HG02798 (cell line): ENCODE data around the gene ZBTB39.
"Not testable (repeated sequence)": the region's sequence is repeated elsewhere in the genome, so short reads cannot be mapped to it uniquely, and the experiment has no call there.

Experiments used
- ATAC-seq: cut with Tn5 transposase; IDR thresholded peaks from one replicate; pipeline ENCODE4 v1.9.1; 2021; ENCODE audit warnings: mild to moderate bottlenecking; ENCODE audit not compliant: unreplicated experiment, poor library complexity

ZBTB39 gene

DNA sequence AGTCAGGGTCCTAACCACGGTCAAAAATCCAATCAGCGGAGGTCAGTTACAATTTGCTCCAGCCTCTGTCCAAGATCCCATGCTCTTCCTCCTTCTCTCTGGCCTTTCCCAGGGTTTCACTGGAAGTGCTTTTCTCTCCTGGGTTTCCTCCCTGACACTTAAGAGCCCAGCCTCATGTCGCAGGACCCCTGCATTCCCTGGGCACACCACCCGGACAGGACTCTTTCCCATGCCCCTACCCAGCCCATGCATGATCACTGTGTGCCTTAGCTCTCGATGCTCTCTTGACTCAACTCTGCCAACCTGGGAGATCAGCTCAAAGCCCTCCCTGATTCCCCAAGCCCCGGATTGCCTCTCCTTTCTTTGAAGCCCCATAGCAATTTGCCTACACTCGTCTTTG is 25.4 kb upstream of the ZBTB39 start:
- ATAC-seq, result peak; percentile 14

DNA sequence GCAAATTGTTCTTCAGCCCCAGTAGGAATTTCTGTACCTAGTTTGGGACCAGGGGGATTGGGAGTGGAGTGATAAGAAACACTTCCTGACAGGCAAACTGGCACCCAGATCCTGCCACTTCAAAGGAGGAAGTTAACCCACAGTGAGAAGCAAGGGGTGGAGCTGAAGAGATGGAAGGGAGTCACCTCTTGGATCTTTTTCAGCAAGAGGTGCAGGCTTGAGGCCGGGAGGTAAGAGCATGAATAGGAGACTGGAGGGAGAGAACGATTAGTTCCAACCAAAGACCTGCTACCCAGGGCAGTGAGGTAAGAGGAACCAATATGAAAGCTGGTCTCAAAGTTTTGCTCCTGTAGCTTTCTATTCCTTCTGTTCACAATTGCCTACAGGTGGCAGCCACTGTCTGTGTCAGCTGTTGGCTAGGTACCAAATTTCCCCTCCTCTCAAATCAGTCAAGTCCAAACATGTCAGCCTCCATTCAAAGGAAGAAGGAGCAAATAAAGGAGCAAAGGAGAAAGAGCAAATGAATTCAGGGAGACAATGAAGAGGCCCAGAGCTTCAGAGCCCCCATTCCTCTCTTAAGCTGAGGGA is 24.9 kb upstream of the ZBTB39 start:
- peak; percentile 58 for ATAC-seq

DNA sequence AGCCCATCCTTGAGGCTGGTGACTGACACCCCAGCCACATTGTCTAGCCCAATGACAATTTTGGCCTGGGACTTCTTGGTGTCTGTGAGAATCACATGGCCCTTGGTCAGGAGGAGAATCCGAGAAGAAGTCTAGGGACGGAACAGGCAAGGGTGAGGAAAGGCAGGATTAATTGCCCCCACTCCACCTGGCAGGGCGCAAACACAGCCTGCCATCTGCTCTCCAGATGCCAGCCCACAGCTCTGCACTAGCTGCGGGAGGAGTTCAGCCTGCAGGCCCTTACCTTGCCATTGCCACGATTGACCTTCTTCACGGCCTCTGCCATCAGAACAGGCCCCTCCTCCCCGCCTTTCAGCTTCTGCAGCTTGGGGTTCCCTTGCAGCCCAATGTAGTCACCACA is 23.1 kb upstream of the ZBTB39 start:
- ATAC-seq, result no peak

- no peak for ATAC-seq
Measured at GRCh38 chr12:57027805-57028153, 21.4 kb upstream of the ZBTB39 start.

GRCh38 chr12:57027011-57027804 is 20.9 kb upstream of the ZBTB39 start:
- no peak for ATAC-seq

DNA sequence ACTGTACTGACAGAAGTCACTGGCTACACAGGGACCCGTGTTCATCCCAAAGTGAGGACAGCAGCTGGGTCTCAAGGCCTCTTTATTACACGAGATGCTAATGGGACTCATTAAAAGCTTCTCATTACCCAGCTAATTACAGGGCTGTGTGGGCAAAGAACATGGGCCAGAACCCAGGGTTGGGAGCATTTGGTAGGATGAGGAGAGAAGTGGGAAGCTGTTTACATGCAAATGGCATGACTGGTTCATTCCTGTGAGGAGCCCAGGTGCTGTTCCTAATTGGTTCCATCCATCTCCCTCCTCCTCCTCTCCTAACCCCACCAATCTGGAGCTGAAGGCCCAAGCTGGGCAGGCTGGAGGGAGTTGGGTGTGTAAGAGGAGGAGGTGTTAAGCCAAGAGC is 18.9 kb upstream of the ZBTB39 start:
- no peak for ATAC-seq

DNA sequence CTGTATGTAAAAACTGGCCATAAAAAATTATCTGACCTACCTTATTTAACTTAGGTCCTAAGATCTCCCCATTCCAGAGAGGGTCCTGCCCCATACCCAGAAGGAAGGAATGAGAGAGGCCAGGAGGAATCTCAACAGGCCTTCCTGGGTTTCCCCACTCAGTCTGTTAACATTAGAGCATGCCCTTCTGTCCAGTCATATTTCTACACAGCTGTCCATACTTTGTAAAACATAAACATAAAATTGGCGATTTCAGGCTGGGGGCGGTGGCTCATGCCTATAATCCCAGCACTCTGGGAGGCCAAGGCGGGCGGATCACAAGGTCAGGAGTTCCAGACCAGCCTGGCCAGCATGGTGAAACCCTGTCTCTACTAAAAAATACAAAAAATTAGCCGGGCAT is 16.0 kb upstream of the ZBTB39 start:
- ATAC-seq, result not testable (repeated sequence)

- ATAC-seq, result no peak
Measured at GRCh38 chr12:57019983-57020719, 13.8 kb upstream of the ZBTB39 start.

DNA sequence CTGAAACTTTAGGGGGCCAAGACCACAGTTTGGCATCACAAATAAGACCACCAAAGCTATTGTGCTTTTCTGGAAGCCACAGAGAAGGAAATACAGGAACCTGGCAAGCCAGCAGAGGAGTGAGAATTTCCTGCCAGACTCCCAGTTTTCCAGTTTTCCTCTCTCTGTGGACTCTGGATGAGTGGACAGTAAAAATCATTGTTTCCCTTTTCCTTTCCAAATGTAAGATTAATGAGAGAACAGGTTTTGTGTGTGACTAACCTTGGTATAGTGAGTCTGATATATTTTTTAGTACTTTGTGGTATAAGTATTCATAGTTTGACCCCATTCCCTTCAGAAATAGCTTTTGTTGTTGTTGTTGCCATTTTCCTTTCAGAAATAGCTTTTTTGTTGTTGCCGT is 12.6 kb upstream of the ZBTB39 start:
- ATAC-seq, result no peak

DNA sequence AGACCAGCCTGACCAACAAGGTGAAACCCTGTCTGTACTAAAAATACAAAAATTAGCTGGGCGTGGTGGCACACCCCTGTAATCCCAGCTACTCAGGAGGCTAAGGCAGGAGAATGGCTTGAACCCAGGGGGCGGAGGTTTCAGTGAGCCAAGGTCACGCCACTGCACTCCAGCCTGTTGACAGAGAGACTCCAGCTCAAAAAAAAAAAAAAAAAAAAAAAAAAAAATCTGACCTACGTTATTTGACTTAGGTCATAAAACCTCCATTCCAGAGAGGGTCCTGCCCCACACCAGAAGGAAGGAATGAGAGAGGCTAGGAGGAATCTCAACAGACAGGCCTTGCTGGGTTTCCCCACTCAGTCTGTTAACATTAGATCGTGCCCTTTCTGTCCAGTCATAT is 12.0 kb upstream of the ZBTB39 start:
- not testable (repeated sequence) for ATAC-seq

DNA sequence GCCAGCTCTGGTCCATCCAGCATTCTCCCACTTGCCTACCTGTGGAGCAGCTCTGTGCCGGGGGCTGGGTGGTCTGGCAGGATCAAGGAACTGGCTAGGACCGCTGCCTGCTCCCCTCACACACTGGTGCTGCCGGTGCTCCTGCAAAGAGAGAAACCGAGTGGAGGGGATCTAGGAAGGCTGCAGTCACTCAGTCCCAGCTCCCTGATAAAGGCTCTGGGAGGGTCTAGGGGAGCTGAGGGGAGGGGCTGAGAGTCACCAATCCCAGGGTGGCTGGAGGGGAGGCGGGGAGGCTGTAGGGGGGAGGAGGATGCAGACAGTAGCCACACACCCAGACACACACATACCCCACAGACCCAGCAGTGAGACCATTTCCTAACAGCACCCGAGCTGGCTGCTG is 10.0 kb upstream of the ZBTB39 start, which contains the start of gene TAC3:
TAC3 (minus strand) TSS at position 182 of the 400 bp plus-strand sequence. CDS start 732 bp downstream, outside the sequence.
- no peak for ATAC-seq

DNA sequence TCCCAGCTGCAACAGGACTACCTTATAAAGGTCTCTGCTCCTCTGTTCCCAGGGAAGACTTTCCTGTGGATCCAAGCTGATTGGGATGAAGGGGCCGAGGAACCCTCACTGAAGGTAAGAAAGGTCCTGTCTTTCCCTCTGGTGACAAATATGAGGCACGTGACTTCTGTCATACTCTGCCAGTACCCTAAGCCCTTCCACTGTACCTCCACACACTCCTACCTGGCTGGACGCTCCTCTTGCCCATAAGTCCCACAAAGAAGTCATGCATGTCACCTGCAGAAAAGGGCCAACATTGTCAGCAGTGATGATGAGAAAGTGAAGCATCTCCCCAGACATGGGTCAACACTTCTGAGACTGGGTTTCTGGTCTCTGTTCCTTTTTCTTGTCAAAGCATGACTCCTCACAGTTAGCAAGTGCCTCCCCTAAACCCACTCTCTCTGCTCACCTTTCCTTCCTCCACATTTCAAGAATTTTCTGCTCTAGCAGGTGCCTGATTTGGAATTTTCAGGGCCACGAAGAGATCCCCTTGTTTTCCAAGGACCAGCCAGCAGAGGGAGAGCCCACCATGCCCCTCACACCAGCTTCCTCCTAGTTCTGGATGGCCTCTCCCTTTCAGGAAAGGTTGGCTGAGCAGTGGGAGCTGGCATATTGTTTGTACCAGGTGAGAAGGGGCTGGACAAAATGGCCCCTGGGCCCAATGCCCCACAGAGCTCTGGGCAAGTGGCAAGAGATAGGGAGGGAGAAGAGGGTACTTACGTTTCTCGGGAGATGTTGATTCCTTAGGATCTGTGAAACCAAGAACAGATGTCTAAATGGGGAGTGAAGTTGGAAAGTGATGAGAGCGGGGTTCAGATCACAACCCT is 6.5 kb upstream of the ZBTB39 start:
- peak; percentile 72 for ATAC-seq

DNA sequence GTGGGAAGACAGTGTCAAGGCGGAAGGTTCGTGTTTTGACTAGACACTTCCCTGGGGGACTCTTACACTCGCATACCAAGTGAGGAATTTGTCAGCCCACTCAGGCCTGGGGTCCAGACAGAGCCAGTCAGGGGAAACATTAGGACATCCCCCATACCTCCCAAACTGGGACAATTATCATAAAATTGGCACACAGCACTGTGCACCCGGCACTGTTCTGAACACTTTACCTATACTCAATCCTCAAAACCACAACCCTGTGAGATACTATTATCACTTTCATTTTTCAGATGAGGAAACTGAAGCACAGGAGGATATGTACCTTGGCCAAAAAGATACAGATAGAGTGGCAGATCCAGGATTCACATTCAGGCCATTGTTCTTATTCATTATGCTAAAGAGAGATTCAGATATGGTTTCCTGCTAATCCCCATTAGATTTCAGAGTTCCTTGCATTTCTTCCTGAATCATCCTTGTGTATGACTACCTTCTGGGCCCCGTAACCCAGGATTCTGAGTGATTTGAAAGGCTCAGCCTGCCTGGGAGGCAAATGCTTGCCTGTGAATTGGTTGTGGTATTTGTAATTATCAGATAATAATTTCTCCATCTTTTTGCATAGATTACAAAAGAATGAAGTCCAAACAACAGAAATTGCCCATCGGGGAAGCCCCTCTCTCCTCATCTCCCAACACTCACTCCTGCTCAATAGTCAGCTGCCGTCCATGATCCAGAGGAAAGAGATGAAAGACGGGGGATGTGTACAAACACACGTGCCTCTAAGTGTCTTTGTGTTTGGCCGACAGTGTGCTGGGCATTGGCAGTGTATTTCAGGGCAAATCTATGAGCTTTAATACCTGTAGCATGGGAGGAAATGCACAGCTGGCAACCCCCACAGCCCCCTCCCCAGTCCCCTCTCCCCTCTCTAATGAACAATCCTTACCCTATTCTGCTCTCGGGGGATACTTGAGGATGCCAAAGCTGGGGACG is 5.4 kb upstream of the ZBTB39 start:
- no peak for ATAC-seq

- no peak for ATAC-seq
Measured at GRCh38 chr12:57010627-57011247, 4.4 kb upstream of the ZBTB39 start.

- no peak for ATAC-seq
Measured at GRCh38 chr12:57009949-57010626, 3.7 kb upstream of the ZBTB39 start.

DNA sequence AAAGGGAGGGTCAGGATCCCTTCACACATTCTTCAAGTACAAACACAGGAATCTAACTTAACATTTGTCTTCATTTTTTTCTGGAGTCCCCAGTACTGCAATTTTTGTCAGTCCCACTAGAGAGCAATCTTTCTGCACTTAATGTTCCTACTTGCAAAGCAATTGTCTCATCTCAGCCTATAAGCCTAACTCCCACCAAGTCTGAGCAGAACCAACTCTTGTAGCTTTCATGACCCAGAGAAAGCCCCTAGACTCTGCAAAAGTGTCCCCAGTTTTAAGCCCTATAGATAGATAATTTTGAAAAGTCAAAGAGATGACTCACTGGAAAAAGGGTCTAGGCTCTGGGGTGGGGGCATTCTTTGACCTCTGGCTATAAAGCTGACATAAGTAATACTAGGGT is 1.8 kb upstream of the ZBTB39 start:
- ATAC-seq, result no peak

GRCh38 chr12:57006809-57007475 is 596 bp upstream of the ZBTB39 start:
- no peak for ATAC-seq

GRCh38 chr12:57004651-57005050 is 1.7 kb downstream of the ZBTB39 start:
- no peak for ATAC-seq
